HFF-Myc (cell line): ENCODE results near the gene CHPF2.

Experiments used
- DNase-seq: peaks from one replicate; pipeline ENCODE4 v3.0.0-alpha.2; 2011; ENCODE audit warnings: low read depth; ENCODE audit errors: extremely low read depth
- H3K4me3 ChIP-seq: replicated peaks from 2 replicates; pipeline ENCODE4 v1.5.1; 2011; ENCODE audit warnings: low read depth, mild to moderate bottlenecking, control low read depth, low read length
- TF ChIP-seq, protein P1 (sequence below): IDR thresholded peaks from 2 replicates; pipeline ENCODE4 v1.5.1; 2012; ENCODE audit warnings: mild to moderate bottlenecking, low read depth, low read length, control low read depth; ENCODE audit errors: missing control alignments

The CHPF2 gene

DNA sequence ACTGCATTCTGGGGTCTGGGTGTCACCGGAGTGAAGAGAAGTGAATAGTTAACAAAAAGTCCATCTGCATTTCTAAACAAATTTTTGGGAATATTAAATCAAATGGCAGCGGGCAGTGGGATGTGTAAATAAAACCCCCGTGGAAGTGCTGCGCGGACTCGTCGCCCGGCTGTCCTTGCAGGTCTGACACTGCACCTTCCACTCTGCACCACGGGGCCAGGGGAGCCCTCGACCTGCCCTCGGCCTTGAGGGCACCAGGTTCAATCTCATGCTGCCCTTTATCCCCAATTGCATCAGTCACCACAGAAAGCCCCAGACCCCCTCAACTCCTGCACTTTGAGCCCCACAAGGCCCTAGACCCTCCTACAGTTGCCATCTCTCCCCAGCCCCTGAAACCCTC, 22.6 kb downstream of the CHPF2 start:
- H3K4me3 ChIP-seq, result no peak overlapping the region
- DNase-seq, result no peak
- TF ChIP-seq, protein P1, sequence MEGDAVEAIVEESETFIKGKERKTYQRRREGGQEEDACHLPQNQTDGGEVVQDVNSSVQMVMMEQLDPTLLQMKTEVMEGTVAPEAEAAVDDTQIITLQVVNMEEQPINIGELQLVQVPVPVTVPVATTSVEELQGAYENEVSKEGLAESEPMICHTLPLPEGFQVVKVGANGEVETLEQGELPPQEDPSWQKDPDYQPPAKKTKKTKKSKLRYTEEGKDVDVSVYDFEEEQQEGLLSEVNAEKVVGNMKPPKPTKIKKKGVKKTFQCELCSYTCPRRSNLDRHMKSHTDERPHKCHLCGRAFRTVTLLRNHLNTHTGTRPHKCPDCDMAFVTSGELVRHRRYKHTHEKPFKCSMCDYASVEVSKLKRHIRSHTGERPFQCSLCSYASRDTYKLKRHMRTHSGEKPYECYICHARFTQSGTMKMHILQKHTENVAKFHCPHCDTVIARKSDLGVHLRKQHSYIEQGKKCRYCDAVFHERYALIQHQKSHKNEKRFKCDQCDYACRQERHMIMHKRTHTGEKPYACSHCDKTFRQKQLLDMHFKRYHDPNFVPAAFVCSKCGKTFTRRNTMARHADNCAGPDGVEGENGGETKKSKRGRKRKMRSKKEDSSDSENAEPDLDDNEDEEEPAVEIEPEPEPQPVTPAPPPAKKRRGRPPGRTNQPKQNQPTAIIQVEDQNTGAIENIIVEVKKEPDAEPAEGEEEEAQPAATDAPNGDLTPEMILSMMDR, result no peak

DNA sequence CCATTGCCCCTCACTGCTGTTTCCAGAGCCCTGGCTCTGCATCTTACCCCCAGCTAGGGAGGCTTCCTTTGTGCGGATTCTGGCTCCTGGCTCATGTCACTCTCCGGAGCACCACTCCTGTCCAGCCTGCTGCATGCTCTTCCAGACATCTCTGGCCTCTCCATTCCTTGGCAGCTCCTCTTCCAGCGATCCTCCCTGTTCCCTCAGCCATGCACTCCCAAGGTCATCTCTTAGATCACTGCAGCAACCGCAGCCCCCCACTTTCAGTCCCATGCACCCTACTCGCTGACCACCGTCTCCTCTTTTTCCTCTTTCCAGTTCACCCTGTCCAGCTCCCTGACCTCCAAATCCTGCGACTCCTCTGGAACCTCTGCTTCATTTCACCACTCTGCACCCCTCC, 23.1 kb downstream of the CHPF2 start:
- TF ChIP-seq, protein P1, result no peak
- DNase-seq, result no peak

DNA sequence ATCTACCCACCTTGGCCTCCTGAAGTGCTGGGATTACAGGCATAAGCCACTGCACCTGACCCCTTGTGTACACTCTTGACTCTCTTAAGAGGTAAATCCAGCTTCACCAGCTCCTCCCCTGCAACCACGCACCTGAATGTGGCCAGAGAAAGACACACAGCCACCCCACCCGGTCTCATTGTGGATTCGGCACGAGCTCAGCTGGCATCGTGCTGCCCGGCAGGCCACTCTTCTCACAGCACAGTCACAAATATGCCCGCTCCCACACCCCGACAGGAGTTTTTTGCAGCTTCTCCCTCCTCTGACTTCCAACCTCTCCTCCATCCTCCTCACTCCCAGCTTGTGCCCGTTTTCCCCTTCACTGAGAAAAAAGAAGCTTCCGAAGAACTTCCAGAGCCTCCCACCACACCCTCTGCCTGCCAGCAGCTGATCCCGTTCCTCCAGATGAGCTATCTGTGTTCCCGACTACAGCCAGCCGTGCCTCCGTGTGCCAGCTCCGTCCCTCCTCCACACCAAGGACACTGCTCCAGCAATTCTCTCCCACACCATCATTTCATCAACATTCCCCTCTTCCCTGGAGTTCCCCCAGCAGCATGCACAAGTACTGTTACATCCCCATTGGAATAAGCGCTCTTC, 24.2 kb downstream of the CHPF2 start:
- DNase-seq, result no peak
- H3K4me3 ChIP-seq, result no peak overlapping the region
- TF ChIP-seq, protein P1, result no peak

More for the DNA sequence above, 23.1 kb downstream of the CHPF2 start:
- no peak overlapping the region for H3K4me3 ChIP-seq

DNA sequence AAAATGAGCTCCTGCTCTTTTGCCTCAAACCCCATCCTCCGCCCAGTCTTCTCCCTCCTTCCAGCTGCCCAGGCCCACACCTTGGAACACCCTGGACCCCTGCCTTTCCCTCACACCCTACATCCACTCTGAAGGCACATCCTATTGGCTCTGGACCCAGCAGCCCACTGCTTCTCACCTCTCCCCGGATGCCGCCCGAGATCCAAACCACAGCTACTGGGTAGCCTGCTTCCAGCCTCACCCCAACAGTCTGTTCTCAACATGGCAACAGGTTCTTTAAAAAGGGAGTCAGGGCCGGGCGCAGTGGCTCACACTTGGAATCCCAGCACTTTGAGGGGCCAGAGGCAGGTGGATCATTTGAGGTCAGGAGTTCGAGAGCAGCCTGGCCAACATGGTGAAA, 25.7 kb downstream of the CHPF2 start:
- DNase-seq, result no peak
- H3K4me3 ChIP-seq, result no peak overlapping the region
- TF ChIP-seq, protein P1, result no peak

DNA sequence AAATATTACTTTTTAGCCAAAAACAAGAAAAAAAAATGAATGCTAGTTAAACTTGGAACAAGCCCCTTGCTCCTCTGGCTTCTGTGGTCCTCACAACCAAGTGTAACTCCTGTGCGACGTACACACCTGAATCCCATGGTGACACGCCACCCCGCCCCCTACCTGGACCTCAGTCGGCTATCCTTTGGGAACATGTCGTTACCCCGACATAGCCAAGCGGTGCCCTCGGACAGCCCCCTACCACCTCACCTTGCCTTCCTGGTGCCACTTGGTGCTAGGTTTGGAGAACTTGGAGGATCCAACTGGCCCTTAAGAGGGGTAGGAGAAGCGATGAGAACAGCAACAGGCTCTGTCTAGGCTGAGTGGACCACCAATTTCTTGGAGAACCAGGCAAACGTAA, 28.2 kb downstream of the CHPF2 start:
- no peak for DNase-seq
- TF ChIP-seq, protein P1, result no peak

DNA sequence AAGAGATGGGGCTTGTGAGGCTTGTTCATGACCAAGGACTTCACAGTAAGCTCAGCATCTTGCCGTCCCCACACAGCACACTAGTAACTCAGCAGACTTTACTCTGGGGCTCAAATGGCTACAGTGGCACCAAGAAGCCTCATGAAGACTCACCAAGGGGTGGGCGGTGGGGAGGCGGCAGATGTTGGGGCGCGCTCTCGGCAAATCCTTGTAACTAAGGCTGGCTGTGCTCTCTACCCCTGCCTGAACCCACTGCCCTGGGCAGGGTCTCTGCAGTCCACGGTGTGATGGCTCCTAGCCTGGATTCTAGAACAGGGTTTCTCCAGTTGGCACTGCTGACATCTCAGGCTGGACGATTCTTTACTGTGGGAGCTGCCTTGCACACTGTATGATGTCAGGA, 28.6 kb downstream of the CHPF2 start:
- TF ChIP-seq, protein P1, result no peak
- H3K4me3 ChIP-seq, result no peak overlapping the region
- no peak for DNase-seq

More for the DNA sequence above, 28.2 kb downstream of the CHPF2 start:
- H3K4me3 ChIP-seq, result no peak overlapping the region

DNA sequence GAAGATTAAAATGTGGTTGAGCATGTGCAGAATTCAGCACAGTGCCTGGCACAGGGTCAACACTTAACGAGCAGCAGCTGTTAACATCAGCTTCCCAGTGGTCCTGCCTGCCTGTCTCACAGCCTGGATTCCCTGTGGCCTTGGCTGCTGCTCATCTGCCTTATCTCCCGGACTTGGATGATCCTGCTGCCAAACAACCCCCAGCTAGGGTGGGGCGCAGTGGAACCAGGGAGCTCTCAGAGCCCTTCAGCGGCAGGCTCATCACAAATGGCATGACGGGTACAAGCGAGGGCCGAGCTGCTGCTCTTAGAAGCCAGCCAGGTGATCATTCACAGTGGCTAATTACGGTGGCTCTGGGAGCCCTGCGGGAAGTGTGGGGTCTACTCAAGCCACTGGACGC, 29.2 kb downstream of the CHPF2 start:
- no peak for DNase-seq
- TF ChIP-seq, protein P1, result no peak
- H3K4me3 ChIP-seq, result no peak overlapping the region
